HG03565 (cell line): ENCODE results near the gene TEX264.
A peak's percentile ranks its signal among the peaks of the same experiment; 100 is the strongest.

Source experiments
- ATAC-seq: cut with Tn5 transposase; IDR thresholded peaks from one replicate; pipeline ENCODE4 v1.9.1; 2021; ENCODE audit warnings: mild to moderate bottlenecking, moderate library complexity; ENCODE audit not compliant: unreplicated experiment

Gene TEX264

DNA sequence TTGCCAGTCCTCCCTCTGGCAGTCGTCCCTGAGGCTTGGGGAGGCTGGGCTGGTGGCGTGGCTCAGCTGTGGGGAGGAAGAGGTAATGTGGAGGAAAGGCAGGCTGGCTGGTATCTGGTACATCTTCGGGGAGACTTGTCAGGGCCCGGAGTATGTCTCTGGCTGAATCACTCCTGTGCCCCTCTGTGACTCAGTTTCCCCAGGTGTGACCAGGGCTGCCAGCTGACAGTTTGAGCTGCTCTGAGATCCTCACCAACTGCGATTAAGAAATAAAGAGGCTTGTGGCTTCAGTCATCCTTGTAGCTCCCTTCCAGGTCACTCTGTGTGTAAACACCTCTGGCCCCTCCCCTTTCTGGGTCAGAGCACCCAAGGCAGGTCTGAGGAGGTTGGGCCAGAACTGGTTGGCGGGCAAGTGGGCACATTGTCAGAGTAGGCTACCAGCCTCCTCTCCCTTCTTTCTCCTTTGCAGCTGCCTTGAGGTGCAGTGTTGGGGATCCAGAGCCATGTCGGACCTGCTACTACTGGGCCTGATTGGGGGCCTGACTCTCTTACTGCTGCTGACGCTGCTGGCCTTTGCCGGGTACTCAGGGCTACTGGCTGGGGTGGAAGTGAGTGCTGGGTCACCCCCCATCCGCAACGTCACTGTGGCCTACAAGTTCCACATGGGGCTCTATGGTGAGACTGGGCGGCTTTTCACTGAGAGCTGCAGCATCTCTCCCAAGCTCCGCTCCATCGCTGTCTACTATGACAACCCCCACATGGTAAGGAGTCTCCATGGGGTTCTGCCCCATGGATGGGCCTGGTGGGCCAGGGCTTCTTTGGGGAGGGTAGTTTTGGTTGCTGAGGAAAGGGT lies 3.0 kb downstream of the TEX264 start:
- ATAC-seq = no peak

DNA sequence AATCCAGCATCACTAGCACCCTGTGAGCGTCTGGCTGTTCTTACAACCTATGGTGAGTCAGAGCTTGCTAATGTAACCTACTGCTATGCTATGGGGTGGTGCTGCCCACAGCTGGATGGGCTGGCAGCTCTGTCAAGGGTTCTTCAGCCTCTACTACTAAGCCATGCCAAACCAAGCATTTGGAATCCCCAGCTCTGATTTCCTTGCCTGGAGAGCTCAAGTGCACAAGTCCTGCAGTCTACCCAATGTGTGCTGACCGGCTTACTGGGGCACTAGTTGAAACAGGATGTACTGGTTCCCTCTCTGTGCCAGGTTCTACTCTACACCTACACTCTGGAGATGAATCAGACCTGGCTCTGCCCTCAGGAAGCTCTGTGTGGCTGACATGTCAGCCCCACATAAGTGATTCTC lies 4.2 kb downstream of the TEX264 start:
- no peak for ATAC-seq

DNA sequence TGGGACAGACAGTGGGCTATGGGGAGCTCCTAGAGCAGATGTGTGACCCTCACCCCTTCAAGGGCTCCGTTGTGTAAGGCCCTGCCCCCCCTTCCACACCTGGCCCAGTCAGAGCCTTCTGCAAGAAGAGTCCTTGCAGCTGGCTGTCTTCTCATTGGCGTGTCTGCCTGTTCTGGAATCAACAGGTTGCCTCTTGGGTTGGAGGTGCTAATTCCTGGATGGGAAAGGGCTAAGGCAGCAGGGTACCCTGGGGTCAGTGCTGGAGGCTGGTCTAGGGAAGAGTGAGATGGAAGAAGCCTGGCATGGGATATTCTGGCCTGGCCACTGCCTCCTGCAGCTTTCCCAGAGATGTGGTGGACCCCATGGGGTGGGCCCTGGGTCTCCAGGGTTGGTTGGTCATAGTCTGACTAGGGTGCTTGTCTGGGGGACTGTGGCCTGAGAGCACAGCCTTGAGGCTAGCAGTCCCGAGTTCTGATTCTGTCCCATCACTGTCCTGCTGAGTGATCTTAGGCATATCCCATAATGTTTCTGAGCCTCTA lies 5.1 kb downstream of the TEX264 start:
- ATAC-seq = no peak

- no peak for ATAC-seq
These were observed 6.3 kb downstream of the TEX264 start for GRCh38 chr3:51677358-51677757.

DNA sequence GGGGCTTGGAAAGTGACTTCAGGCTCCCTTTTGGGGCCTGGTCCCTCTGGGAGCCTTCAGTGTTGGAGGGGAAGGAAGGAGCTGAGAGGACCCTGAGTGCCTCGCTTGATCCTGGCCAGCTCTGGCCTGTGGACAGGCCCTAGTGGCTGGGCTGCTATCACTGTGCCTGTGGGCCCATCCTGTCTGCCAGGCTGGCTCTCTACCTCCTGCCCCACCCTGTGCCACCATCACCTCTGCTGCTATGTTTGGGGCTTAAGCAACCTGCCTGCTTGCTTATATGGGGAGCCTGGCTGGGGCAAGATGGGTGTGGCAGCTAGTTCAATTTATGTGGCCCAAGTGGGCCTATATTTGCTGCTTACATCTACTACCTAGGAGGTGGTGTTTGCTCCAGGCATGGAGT lies 7.1 kb downstream of the TEX264 start:
- ATAC-seq = no peak

DNA sequence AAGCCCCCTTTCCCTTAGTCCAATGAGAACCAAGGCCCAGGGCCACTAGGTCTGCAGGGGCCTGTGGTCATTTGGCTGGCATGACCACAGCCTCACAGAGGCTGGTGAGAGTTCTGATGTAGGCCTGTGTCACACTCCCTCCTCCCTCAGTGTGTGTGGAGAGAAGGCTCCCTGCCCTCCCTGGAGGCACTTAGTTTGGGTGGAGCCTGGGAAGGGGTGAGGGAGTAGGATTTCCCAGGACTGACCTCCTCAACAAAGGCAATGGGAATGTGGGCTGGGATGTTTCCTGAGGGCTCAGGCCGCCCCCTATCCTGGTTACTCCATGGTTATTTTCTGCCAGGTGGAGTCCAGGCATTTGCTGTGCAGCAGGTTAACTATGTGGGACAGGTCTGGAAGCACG lies 7.6 kb downstream of the TEX264 start:
- ATAC-seq = no peak

DNA sequence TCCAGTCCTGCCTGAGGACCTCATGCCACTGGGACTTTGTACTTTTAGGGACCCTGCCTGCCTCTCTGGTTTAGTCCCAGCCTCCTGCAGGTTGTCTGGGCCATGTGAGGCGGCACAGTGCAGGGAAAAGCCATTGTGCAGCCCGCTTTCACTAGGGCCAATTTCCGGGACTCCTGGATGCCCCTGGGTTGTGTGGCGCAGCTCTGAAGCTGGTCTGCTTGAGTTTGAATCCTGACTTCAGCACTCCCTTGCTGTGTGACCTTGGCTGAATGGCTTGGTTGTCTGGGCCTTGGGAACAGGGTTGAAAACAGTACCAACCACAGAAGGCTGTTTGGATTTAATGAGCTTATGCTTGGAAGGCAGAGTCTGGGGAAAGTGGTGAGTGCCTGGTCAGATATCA lies 8.3 kb downstream of the TEX264 start:
- ATAC-seq = no peak

GRCh38 chr3:51679777-51680176 lies 8.7 kb downstream of the TEX264 start:
- ATAC-seq = no peak

DNA sequence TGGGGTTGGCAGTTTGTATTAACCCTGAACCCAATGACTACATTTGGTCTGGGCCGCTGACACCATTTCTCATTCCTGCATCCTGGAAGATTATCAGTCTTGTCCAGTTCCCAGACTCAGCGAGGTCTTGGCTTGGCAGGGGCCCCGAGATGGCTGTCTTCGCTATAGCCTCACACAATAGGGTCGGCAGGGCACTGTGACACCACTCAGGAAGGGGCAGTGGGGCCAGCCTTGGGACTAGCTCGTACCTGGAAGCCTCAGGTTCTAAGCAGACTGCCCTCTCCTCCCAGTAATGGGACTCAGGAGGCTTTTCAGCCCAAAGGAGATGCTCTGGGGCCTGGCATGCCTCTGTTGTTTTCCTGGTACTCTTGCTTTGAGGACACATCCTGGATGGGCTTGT lies 9.1 kb downstream of the TEX264 start:
- ATAC-seq = no peak

DNA sequence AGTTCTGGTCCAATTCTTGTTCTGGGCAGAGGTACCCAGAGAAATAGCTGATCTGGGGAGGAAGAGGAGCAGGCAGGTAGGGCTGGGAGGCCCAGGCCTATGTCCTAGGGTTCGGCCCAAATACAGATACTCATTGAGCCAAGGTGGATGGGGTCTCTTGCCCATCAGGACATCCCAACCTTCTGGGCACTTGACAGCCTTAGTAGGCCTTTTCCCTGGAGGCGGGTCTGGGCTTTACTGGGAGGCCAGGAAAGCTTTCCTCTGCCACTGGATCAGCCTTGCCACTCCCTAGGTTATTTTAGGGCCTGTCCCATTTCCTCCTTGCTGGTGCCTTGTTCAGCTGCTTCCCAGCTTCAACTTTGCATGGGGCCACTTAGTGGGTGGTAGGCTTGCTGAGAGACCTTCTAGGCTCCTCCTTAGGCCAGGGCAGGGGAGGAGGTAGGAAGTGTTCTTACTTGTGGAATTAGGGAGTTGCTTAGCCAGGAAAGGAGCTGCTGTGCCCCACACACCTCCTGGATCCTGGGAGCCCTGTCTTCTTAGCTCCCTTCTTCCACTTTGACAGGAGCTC lies 9.7 kb downstream of the TEX264 start:
- no peak for ATAC-seq

- no peak for ATAC-seq
These were observed 10.4 kb downstream of the TEX264 start for GRCh38 chr3:51681453-51681852.

GRCh38 chr3:51682079-51682478 lies 11.0 kb downstream of the TEX264 start:
- peak; percentile 74 for ATAC-seq

- no peak for ATAC-seq
These were observed 11.5 kb downstream of the TEX264 start for GRCh38 chr3:51682526-51682925.

GRCh38 chr3:51683566-51683965 lies 12.5 kb downstream of the TEX264 start:
- no peak for ATAC-seq

DNA sequence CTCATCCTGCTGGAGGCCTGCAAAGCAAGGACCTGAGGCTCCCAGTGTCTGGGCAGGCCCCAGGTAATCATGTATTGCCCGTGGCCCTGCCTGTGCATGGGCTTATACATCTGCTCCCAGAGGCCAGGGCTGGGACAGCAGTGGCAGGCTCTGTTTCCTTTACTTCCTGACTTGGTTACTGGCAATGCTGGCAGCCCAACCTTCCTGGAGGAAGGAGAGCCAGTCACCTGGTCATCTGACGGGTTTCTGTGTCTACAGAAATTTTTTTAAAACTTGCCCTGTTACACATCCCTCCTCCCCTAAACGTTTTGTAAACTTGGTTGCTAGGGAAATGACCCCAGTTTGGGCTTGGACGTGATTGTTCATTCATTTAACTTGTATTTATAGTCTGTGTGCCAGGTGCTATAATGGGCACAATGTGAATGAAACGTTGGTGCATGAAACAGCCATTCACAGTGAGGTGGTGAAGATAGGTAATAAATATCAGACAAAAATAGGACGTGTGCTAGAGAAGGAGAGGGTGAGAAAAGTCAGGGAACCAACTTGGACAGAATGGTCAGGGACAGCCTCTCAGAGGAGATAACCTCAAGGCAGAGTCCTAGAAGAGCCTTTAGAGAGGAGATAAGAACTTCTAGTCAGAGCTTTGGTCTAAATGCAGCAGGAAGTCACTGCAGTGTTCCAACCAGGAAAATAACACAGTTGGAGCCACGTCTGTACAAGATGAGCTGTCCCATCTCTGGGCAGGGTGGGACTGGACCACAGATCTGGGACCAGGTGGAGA lies 14.1 kb downstream of the TEX264 start:
- no peak for ATAC-seq

- ATAC-seq = no peak
These were observed 15.0 kb downstream of the TEX264 start for GRCh38 chr3:51686056-51686455.

DNA sequence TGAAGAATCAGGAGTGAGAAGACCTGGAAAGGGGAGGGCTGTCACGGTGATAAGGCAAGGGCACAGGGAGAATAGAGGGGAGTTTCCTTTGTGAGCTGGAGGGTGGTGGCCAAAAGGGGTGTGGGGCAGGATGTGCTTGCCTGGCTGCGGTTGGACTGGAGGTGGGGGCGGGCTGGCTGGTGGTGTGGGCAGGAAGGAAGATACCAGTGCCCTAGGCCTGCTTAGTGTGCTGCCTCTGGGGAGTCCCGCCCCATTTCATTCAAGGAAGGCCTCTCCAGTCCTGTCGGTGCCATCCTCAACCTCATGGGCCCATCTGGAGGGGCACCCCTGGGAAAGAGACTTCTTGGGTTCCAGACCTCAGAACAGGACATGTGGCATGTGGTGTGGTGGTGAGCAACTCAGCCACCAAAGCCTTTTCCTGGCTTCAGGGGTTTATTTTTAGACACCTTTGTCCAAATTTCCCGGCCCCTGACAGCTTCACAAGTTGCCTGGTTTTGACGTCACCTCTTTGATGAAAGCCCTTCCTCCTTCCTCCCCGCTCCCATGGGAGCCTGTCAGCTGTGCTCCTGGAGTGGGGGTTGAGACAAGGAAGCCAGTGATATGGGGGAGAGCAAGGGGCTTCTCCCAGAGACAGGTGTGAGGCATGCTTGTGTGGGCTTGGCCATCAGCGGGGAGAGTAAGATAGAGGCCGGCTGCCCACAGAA lies 15.6 kb downstream of the TEX264 start:
- ATAC-seq = no peak

- ATAC-seq = no peak
These were observed 16.6 kb downstream of the TEX264 start for GRCh38 chr3:51687431-51688205.

DNA sequence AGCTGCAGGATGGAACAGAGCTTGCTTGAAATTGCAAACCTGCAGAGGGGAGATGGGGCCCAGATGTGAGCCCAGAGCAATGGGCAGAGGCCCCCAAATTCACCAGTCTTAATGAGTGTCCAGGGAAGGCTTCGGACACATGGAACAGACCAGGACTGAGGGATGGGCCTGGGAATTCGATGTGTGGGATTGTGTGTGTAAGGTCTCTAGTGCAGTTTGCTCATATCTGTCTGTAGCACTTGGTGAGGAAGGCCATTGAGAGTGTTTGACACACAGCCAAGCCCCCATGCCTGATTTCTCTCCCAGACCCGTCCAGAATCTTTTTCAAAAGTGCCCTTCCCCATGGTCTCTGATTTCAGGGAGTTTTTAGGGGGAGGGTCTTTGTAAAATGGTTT lies 17.2 kb downstream of the TEX264 start:
- no peak for ATAC-seq

GRCh38 chr3:51691021-51691420 lies 20.0 kb downstream of the TEX264 start:
- no peak for ATAC-seq
